Astrocyte (in vitro differentiated cells and primary cell): ENCODE results near the gene TBC1D5. TPM values are rescaled to one million over a fixed set of nuclear protein-coding genes. Genes with fewer than 3 reads are reported as not detected.
"Not testable (repeated sequence)": the region's sequence is repeated elsewhere in the genome, so short reads cannot be mapped to it uniquely, and the experiment has no call there.

Experiments
- DNase-seq: peaks from one replicate; pipeline ENCODE4 v3.0.0-alpha.2; 2010; ENCODE audit warnings: low read depth
- FAIRE-seq: peaks from 2 replicates; lab custom pipeline; 2011; peaks lifted over from hg19 to GRCh38; lab: Jason Lieb, UNC
- H2AFZ ChIP-seq: 2 replicates; pipeline ENCODE4 v1.6.0; 2012; ENCODE audit warnings: low read depth, low read length, inconsistent platforms
- H3K27ac ChIP-seq: 2 replicates; pipeline ENCODE4 v1.5.1; 2011; ENCODE audit warnings: low read depth, low read length, inconsistent platforms
- H3K27me3 ChIP-seq: 2 replicates; pipeline ENCODE4 v1.6.0; 2011; ENCODE audit warnings: low read length, inconsistent platforms; ENCODE audit not compliant: insufficient read depth
- H3K36me3 ChIP-seq: 2 replicates; pipeline ENCODE4 v1.5.1; 2011; ENCODE audit warnings: low read length, inconsistent platforms; ENCODE audit not compliant: insufficient read depth
- H3K4me1 ChIP-seq: 2 replicates; pipeline ENCODE4 v1.5.1; 2011; ENCODE audit warnings: low read length, inconsistent platforms; ENCODE audit not compliant: insufficient read depth
- H3K4me2 ChIP-seq: 2 replicates; pipeline ENCODE4 v1.6.0; 2012; ENCODE audit warnings: low read length, inconsistent platforms
- H3K4me3 ChIP-seq: 2 replicates; pipeline ENCODE4 v1.5.1; 2011; ENCODE audit warnings: low read depth, mild to moderate bottlenecking, low read length, inconsistent platforms; ENCODE audit not compliant: insufficient read depth
- H3K79me2 ChIP-seq: 2 replicates; pipeline ENCODE4 v1.6.0; 2012; ENCODE audit warnings: mild to moderate bottlenecking, low read length, inconsistent platforms; ENCODE audit not compliant: insufficient read depth
- H3K9ac ChIP-seq: 2 replicates; pipeline ENCODE4 v1.6.0; 2012; ENCODE audit warnings: mild to moderate bottlenecking, low read length, inconsistent platforms
- H3K9me3 ChIP-seq: 2 replicates; pipeline ENCODE4 v1.5.1; 2012; ENCODE audit warnings: low read depth, mild to moderate bottlenecking, low read length, inconsistent platforms; ENCODE audit not compliant: insufficient read depth
- H4K20me1 ChIP-seq: 2 replicates; pipeline ENCODE4 v1.6.0; 2012; ENCODE audit warnings: low read length, inconsistent platforms; ENCODE audit not compliant: insufficient read depth
- H3K27ac Mint-ChIP-seq: one replicate; pipeline ENCODE4 v1.8.0; 2021; ENCODE audit warnings: mild to moderate bottlenecking, mixed read lengths; ENCODE audit not compliant: unreplicated experiment
- H3K27me3 Mint-ChIP-seq: one replicate; pipeline ENCODE4 v1.8.0; 2021; ENCODE audit warnings: low read depth, mixed read lengths; ENCODE audit not compliant: unreplicated experiment
- H3K36me3 Mint-ChIP-seq: one replicate; pipeline ENCODE4 v1.8.0; 2021; ENCODE audit warnings: low read depth, mixed read lengths; ENCODE audit not compliant: unreplicated experiment
- H3K4me1 Mint-ChIP-seq: one replicate; pipeline ENCODE4 v1.8.0; 2021; ENCODE audit warnings: low read depth, mixed read lengths; ENCODE audit not compliant: unreplicated experiment
- H3K4me3 Mint-ChIP-seq: one replicate; pipeline ENCODE4 v1.8.0; 2021; ENCODE audit warnings: mild to moderate bottlenecking, moderate library complexity, mixed read lengths; ENCODE audit not compliant: unreplicated experiment
- H3K9me3 Mint-ChIP-seq: one replicate; pipeline ENCODE4 v1.8.0; 2021; ENCODE audit warnings: mild to moderate bottlenecking, mixed read lengths; ENCODE audit not compliant: unreplicated experiment
- CTCF ChIP-seq: IDR thresholded peaks from 2 replicates; pipeline ENCODE4 v1.5.1; 2011; ENCODE audit warnings: low read depth, mild to moderate bottlenecking, inconsistent platforms, low read length, moderate library complexity; ENCODE audit not compliant: insufficient read depth
- EZH2 ChIP-seq: IDR thresholded peaks from 2 replicates; pipeline ENCODE4 v1.6.1; 2012; ENCODE audit warnings: mild to moderate bottlenecking, low read length, inconsistent platforms; ENCODE audit not compliant: insufficient read depth
- total RNA-seq: library from RNA; stranded (reverse); gene quantifications from 2 replicates; pipeline ENCODE4 v1.2.1, GENCODE V29; 2021

Gene TBC1D5
- total RNA-seq, 1 donor from 2014 or later = 23.0 TPM

- Mint-ChIP-seq H3K27me3 (no peaks in the 10 kb centered on the region), H3K4me1 (no peaks in the 10 kb centered on the region), H3K4me3 (no peak overlapping the region), H3K36me3 (peaks cover 2% of the 10 kb centered on the region), H3K27ac (no peak overlapping the region), H3K9me3 (peaks cover 2% of the 10 kb centered on the region)
- Histone ChIP-seq H3K4me2 (no peak overlapping the region), H3K27me3 (no peaks in the 10 kb centered on the region), H3K4me1 (no peaks in the 10 kb centered on the region), H3K79me2 (no peaks in the 10 kb centered on the region), H3K36me3 (no peaks in the 10 kb centered on the region), H3K27ac (no peak overlapping the region), H3K9me3 (no peaks in the 10 kb centered on the region), H3K9ac (no peak overlapping the region), H4K20me1 (no peaks in the 10 kb centered on the region), H3K4me3 (no peak overlapping the region), H2AFZ (no peak overlapping the region)
- DNase-seq (no peak), FAIRE-seq (no peak)
- TF ChIP-seq EZH2 (no peak), CTCF (no peak)
Measured at GRCh38 chr3:17707813-17708543, 34.5 kb downstream of the TBC1D5 start.

- not testable (repeated sequence) for FAIRE-seq, H3K27me3 ChIP-seq, H3K4me2 ChIP-seq, H3K79me2 ChIP-seq, H4K20me1 ChIP-seq, H3K9me3 ChIP-seq, H2AFZ ChIP-seq, H3K9me3 Mint-ChIP-seq, H3K27ac ChIP-seq, DNase-seq, H3K4me1 Mint-ChIP-seq, H3K27me3 Mint-ChIP-seq, H3K4me3 ChIP-seq, H3K4me1 ChIP-seq, H3K36me3 ChIP-seq, H3K27ac Mint-ChIP-seq, H3K4me3 Mint-ChIP-seq, H3K9ac ChIP-seq, H3K36me3 Mint-ChIP-seq
Measured at GRCh38 chr3:17705991-17706390, 36.4 kb downstream of the TBC1D5 start.

- not testable (repeated sequence) for H3K79me2 ChIP-seq, H3K36me3 ChIP-seq, H3K4me1 Mint-ChIP-seq, H3K27me3 ChIP-seq, H3K4me1 ChIP-seq, H4K20me1 ChIP-seq, H3K27ac Mint-ChIP-seq, H3K4me2 ChIP-seq, H3K27ac ChIP-seq, H3K9me3 Mint-ChIP-seq, H3K36me3 Mint-ChIP-seq, H3K4me3 Mint-ChIP-seq, H3K9ac ChIP-seq, H3K4me3 ChIP-seq, H3K27me3 Mint-ChIP-seq, H2AFZ ChIP-seq, FAIRE-seq, H3K9me3 ChIP-seq, DNase-seq
Measured at GRCh38 chr3:17699815-17700214, 42.6 kb downstream of the TBC1D5 start.

- H3K27me3 ChIP-seq, H3K4me3 Mint-ChIP-seq, H3K9me3 ChIP-seq, H4K20me1 ChIP-seq, H3K4me3 ChIP-seq, H3K79me2 ChIP-seq, H3K27ac ChIP-seq, H2AFZ ChIP-seq, H3K9me3 Mint-ChIP-seq, DNase-seq, H3K27ac Mint-ChIP-seq, H3K36me3 ChIP-seq, H3K9ac ChIP-seq, H3K4me1 Mint-ChIP-seq, H3K4me2 ChIP-seq, H3K27me3 Mint-ChIP-seq, H3K4me1 ChIP-seq, H3K36me3 Mint-ChIP-seq, FAIRE-seq: not testable (repeated sequence)
Measured at GRCh38 chr3:17695665-17696064, 46.8 kb downstream of the TBC1D5 start.

DNA sequence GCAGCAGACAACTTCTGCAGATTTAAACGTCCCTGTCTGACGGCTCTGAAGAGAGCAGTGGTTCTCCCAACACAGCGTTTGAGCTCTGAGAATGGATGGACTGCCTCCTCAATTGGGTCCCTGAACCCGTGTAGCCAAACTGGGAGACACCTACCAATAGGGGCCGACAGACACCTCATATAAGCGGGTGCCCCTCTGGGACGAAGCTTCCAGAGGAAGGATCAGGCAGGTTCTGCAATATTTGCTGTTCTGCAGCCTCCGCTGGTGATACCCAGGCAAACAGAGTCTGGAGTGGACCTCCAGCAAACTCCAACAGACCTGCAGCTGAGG, 48.8 kb downstream of the TBC1D5 start:
- not testable (repeated sequence) for H3K4me3 ChIP-seq, FAIRE-seq, H3K4me3 Mint-ChIP-seq, H3K4me1 Mint-ChIP-seq, H3K27ac Mint-ChIP-seq, H3K9me3 Mint-ChIP-seq, H3K4me1 ChIP-seq, H3K27me3 Mint-ChIP-seq, H3K4me2 ChIP-seq, H4K20me1 ChIP-seq, H3K79me2 ChIP-seq, H2AFZ ChIP-seq, DNase-seq, H3K27me3 ChIP-seq, H3K9me3 ChIP-seq, H3K27ac ChIP-seq, H3K9ac ChIP-seq, H3K36me3 ChIP-seq, H3K36me3 Mint-ChIP-seq
